ENCODE measurements around the gene BTNL2.

- TF ChIP-seq POLR2A (IDR thresholded peaks at IDR 0.05): no peak
- TF ChIP-seq, protein P1, sequence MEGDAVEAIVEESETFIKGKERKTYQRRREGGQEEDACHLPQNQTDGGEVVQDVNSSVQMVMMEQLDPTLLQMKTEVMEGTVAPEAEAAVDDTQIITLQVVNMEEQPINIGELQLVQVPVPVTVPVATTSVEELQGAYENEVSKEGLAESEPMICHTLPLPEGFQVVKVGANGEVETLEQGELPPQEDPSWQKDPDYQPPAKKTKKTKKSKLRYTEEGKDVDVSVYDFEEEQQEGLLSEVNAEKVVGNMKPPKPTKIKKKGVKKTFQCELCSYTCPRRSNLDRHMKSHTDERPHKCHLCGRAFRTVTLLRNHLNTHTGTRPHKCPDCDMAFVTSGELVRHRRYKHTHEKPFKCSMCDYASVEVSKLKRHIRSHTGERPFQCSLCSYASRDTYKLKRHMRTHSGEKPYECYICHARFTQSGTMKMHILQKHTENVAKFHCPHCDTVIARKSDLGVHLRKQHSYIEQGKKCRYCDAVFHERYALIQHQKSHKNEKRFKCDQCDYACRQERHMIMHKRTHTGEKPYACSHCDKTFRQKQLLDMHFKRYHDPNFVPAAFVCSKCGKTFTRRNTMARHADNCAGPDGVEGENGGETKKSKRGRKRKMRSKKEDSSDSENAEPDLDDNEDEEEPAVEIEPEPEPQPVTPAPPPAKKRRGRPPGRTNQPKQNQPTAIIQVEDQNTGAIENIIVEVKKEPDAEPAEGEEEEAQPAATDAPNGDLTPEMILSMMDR (IDR thresholded peaks at IDR 0.05): no peak
These were observed 36.1 kb upstream of the BTNL2 start for GRCh38 chr6:32442977-32443552.
